HEK293T (cell line): Measurements from ENCODE around the gene SMOC2.
"Not testable (repeated sequence)": the region's sequence is repeated elsewhere in the genome, so short reads cannot be mapped to it uniquely, and the experiment has no call there.

Experiments
- CTCF ChIA-PET: fragments of 350-600 bp; formaldehyde crosslinking; extraction: SDS; loops from one replicate; lab custom pipeline; 2021; ENCODE audit warnings: antibody characterized with exemption, inconsistent platforms; lab: Yijun Ruan, JAX
- POLR2A ChIA-PET: fragments of 350-600 bp; formaldehyde crosslinking; extraction: SDS; loops from one replicate; lab custom pipeline; 2020; ENCODE audit warnings: antibody characterized with exemption, inconsistent platforms; lab: Yijun Ruan, JAX
- DNase-seq: peaks from one replicate; pipeline ENCODE4 v3.0.0; 2012; ENCODE audit warnings: mixed read lengths; ENCODE audit errors: extremely low spot score
- ARNT ChIP-seq: fragments of 450-650 bp; IDR thresholded peaks from 2 replicates; pipeline ENCODE4 v1.6.1; 2017; ENCODE audit warnings: mild to moderate bottlenecking
- BHLHE40 ChIP-seq: fragments of 450-650 bp; IDR thresholded peaks from 2 replicates; pipeline ENCODE4 v1.6.1; 2016; ENCODE audit warnings: mild to moderate bottlenecking, moderate library complexity, borderline replicate concordance
- CTBP1 ChIP-seq: fragments of 450-650 bp; IDR thresholded peaks from 2 replicates; pipeline ENCODE4 v1.6.1; 2016; ENCODE audit warnings: borderline replicate concordance
- ELF4 ChIP-seq: fragments of 450-650 bp; IDR thresholded peaks from 2 replicates; pipeline ENCODE4 v1.6.1; 2017; ENCODE audit warnings: antibody characterized with exemption
- FOXA1 ChIP-seq: fragments of 450-650 bp; IDR thresholded peaks from 2 replicates; pipeline ENCODE4 v1.6.1; 2016; ENCODE audit warnings: mild to moderate bottlenecking
- FOXK2 ChIP-seq: fragments of 450-650 bp; IDR thresholded peaks from 2 replicates; pipeline ENCODE4 v1.6.1; 2016; ENCODE audit warnings: mild to moderate bottlenecking
- FOXM1 ChIP-seq: fragments of 450-650 bp; IDR thresholded peaks from 2 replicates; pipeline ENCODE4 v1.6.1; 2017; ENCODE audit warnings: mild to moderate bottlenecking, borderline replicate concordance
- HDGF ChIP-seq: fragments of 450-650 bp; IDR thresholded peaks from 2 replicates; pipeline ENCODE4 v1.6.1; 2017; ENCODE audit warnings: antibody characterized with exemption, borderline replicate concordance
- L3MBTL2 ChIP-seq: fragments of 450-650 bp; conservative IDR thresholded peaks from 2 replicates; pipeline ENCODE4 v1.6.1; 2016; ENCODE audit warnings: mild to moderate bottlenecking
- LEF1 ChIP-seq: fragments of 450-650 bp; IDR thresholded peaks from 2 replicates; pipeline ENCODE4 v1.6.1; 2017; ENCODE audit warnings: mild to moderate bottlenecking, borderline replicate concordance
- NFRKB ChIP-seq: fragments of 450-650 bp; IDR thresholded peaks from 2 replicates; pipeline ENCODE4 v1.6.1; 2016; ENCODE audit warnings: mild to moderate bottlenecking, moderate library complexity
- SP1 ChIP-seq: fragments of 450-650 bp; IDR thresholded peaks from 2 replicates; pipeline ENCODE4 v1.6.1; 2017
- SUZ12 ChIP-seq: fragments of 450-650 bp; IDR thresholded peaks from 2 replicates; pipeline ENCODE4 v1.6.1; 2016; ENCODE audit warnings: mild to moderate bottlenecking
- TARDBP ChIP-seq: fragments of 450-650 bp; IDR thresholded peaks from 2 replicates; pipeline ENCODE4 v1.6.1; 2016
- ZNF384 ChIP-seq: fragments of 450-650 bp; IDR thresholded peaks from 2 replicates; pipeline ENCODE4 v1.6.1; 2016
- TF ChIP-seq, protein P1 (sequence below): fragments of 450-650 bp; IDR thresholded peaks from 2 replicates; pipeline ENCODE4 v1.6.1; 2016

SMOC2 gene

DNA sequence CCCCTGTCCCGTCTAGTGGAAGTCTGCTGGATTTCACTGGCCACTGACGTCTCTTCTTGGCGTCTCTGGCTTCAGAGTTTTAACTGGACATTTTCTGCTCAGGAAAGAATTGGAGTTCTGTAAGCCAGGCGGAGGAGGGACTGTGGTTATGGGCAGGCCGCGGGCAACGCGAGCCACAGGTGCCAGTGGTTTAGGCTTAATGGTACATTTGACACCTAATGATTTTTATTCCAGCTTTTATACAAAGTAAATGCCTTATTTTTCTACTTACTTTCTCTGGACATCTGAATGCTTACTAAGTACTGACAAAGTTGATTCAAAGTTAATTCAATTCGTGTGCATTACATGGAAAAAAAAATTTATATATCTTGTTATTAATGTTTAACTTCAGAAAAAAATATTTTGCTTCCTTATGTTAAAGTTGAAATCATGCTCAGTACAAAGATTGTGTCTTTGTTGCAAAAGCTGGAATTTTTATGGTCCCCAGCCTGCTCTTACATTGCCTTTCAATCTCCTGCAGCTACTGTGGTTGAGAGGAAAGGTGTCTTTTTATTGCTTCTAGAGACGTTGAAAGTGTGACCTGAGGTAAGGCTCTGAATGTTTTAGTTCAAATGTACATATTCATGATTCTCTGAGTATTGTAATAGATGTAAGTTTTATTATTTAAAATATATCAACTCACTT, 231.0 kb downstream of the SMOC2 start:
- POLR2A ChIA-PET = no interaction called here
- CTCF ChIA-PET = no interaction called here
- no peak for DNase-seq
- no peak for TF ChIP-seq FOXM1
- no peak for TF ChIP-seq FOXA1
- TF ChIP-seq FOXK2 = no peak
- TF ChIP-seq L3MBTL2 = no peak
- TF ChIP-seq, protein P1, sequence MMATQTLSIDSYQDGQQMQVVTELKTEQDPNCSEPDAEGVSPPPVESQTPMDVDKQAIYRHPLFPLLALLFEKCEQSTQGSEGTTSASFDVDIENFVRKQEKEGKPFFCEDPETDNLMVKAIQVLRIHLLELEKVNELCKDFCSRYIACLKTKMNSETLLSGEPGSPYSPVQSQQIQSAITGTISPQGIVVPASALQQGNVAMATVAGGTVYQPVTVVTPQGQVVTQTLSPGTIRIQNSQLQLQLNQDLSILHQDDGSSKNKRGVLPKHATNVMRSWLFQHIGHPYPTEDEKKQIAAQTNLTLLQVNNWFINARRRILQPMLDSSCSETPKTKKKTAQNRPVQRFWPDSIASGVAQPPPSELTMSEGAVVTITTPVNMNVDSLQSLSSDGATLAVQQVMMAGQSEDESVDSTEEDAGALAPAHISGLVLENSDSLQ = no peak
- TF ChIP-seq ARNT = no peak
- TF ChIP-seq CTBP1 = no peak
- TF ChIP-seq SP1 = no peak
- TF ChIP-seq ZNF384 = no peak
- TF ChIP-seq HDGF = no peak
- TF ChIP-seq SUZ12 = no peak
- TF ChIP-seq NFRKB = no peak
- no peak for TF ChIP-seq BHLHE40
- no peak for TF ChIP-seq LEF1
- no peak for TF ChIP-seq TARDBP
- no peak for TF ChIP-seq ELF4

- no peak for TF ChIP-seq ELF4
- no peak for TF ChIP-seq FOXK2
- no peak for TF ChIP-seq SP1
- DNase-seq = no peak
- CTCF ChIA-PET = no interaction called here
- POLR2A ChIA-PET = no interaction called here
Measured at GRCh38 chr6:168674595-168674994, 233.6 kb downstream of the SMOC2 start.

GRCh38 chr6:168675375-168675774, 234.4 kb downstream of the SMOC2 start:
- no peak for DNase-seq
- TF ChIP-seq ELF4 (no peak), SP1 (no peak), FOXK2 (no peak), HDGF (no peak), ARNT (no peak), NFRKB (no peak), ZNF384 (no peak)
- TF ChIP-seq, protein P1 = no peak
- ChIA-PET POLR2A (no interaction called here), CTCF (no interaction called here)

GRCh38 chr6:168675933-168676551, 235.1 kb downstream of the SMOC2 start:
- no peak for TF ChIP-seq NFRKB
- no peak for TF ChIP-seq L3MBTL2
- no peak for TF ChIP-seq ZNF384
- no peak for TF ChIP-seq FOXM1
- TF ChIP-seq BHLHE40 = no peak
- TF ChIP-seq ELF4 = no peak
- TF ChIP-seq SP1 = no peak
- TF ChIP-seq FOXA1 = no peak
- TF ChIP-seq SUZ12 = no peak
- TF ChIP-seq ARNT = no peak
- TF ChIP-seq, protein P1 = no peak
- POLR2A ChIA-PET = no interaction called here
- CTCF ChIA-PET = no interaction called here
- no peak for DNase-seq

DNA sequence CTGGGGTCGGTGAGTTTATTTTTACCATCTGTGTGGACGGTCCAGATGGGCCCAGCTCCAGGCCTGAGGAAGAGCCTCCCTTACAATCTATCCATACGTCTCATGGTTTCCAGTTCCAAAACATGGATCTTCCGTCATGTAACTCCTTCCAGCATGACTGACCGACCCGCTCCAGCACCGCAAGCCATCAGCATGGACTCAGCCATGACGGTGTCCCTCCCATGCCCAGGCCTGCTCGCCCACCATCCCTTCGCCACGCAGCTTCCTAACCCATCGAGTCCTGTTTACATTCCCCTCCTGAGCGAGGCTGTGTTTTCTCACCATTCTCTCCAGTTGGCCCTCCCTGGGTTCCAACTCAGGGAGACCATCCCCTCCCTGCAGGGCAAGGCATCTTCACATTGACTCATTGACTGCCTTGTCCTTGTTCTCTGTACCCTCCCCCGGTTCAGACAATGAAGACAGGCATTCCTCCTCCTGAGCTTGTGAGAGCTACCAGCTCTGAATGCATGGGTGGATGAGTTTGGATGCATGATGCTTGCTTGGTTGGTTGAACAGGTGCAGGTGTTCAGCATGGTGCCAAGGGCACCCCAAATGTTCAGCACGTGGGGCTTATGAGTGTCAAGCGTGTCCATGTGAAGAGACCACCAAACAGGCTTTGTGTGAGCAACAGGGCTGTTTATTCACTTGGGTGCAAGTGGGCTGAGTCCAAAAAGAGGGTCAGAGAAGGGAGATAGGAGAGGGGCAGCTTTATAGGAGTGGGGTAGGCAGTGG, 235.8 kb downstream of the SMOC2 start:
- TF ChIP-seq TARDBP (no peak), NFRKB (no peak), HDGF (no peak), ARNT (no peak), SUZ12 (no peak), ELF4 (no peak)
- ChIA-PET CTCF (no interaction called here), POLR2A (no interaction called here)
- no peak for DNase-seq

DNA sequence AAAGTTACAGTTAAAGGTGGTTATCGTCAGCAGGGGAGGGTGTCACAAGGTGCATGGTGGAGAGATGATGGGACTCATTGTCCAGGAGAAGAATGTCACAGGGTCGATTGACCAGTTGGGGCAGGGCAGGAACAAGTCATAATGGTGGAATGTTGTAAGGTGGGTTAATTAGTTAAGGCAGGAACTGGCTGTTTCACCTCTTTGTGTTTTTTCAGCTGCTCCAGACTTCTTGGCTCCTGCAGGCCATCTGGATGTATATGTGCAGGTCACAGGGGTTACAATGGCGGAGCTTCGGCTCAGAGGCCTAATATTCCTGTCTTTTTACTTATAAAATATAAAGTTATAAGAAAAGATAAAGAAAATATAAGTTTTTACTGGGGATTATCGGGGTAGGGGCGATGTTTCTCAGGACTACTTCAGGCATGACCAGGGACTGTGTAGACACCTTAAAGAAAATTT, 236.4 kb downstream of the SMOC2 start:
- POLR2A ChIA-PET, DNase-seq, CTCF ChIA-PET: not testable (repeated sequence)
